Ectodermal cell (in vitro differentiated cells): ENCODE data around the gene NDUFS4.

Source experiments
- H3K27ac ChIP-seq: 2 replicates; pipeline ENCODE4 v1.7.0; 2013; ENCODE audit warnings: mild to moderate bottlenecking, low read depth, low read length; ENCODE audit not compliant: insufficient read depth, poor library complexity, severe bottlenecking
- H3K27me3 ChIP-seq: 2 replicates; pipeline ENCODE4 v1.7.0; 2013; ENCODE audit warnings: mild to moderate bottlenecking, low read length; ENCODE audit not compliant: insufficient read depth, control insufficient read depth, poor library complexity, severe bottlenecking
- H3K36me3 ChIP-seq: one replicate; pipeline ENCODE4 v1.7.0; 2013; ENCODE audit warnings: low read length; ENCODE audit not compliant: control insufficient read depth, insufficient read depth
- H3K4me1 ChIP-seq: one replicate; pipeline ENCODE4 v1.7.0; 2013; ENCODE audit warnings: low read length; ENCODE audit not compliant: control insufficient read depth, insufficient read depth
- H3K4me3 ChIP-seq: 2 replicates; pipeline ENCODE4 v1.7.0; 2013; ENCODE audit warnings: low read depth, low read length, control low read depth; ENCODE audit not compliant: insufficient read depth
- H3K9me3 ChIP-seq: 2 replicates; pipeline ENCODE4 v1.7.0; 2013; ENCODE audit warnings: mild to moderate bottlenecking, low read length, moderate library complexity; ENCODE audit not compliant: control insufficient read depth
- WGBS, 2 experiments: methylation state at CpG; one replicate each; pipeline ENCODE4 v1.1.7; 2013; ENCODE audit warnings: missing lambda C conversion rate in 2 of 2; 5-methylcytosine and 5-hydroxymethylcytosine counted together

The NDUFS4 gene

DNA sequence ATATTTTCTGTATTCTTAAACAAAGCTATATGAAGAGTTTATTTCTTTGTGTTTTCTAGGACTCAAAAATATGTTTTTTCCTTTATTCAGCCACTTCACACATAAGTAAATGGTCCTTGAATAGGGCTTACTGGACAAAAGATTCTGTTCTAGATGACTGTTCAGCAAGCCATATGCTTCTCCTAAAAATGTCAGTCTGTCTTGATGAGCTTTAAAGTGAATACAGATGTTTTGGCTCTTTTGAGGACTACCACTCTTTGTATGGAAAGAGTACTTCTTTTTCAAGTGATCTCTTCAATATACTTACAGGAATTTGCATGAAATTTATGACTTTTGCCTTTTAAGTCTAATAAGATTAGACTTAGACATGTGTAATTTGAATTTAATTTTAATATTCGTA is 8.4 kb downstream of the NDUFS4 start:
- Histone ChIP-seq H3K27ac (no peak overlapping the region), H3K36me3 (no peaks in the 10 kb centered on the region), H3K27me3 (no peaks in the 10 kb centered on the region), H3K9me3 (no peaks in the 10 kb centered on the region), H3K4me1 (no peaks in the 10 kb centered on the region), H3K4me3 (no peak overlapping the region)
- WGBS, 2 experiments: 100% methylated on average over 1 of the region's 1 CpG; no CpG with 5 or more reads in 1 of the 2 experiments

DNA sequence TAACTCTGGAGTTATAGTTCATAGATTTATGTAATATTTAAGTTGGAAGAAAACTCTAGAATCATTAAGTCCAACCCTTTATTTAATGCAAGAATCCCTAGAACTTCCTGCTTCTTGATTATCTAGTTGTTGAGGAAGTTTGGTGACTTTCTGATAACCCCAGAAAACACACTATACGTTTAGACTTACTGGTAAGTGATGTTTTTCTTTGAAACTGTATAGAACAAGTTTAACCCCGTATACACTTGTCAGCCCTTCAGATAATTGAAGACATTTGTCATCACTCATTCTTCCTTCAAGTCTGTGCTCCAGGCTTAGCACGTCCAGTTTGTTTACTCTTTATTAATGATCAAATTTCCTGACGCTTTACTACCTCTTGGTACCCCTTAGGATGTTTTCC is 9.0 kb downstream of the NDUFS4 start:
- Histone ChIP-seq H3K36me3 (no peaks in the 10 kb centered on the region), H3K27ac (no peak overlapping the region), H3K4me3 (no peak overlapping the region), H3K27me3 (no peaks in the 10 kb centered on the region), H3K9me3 (no peaks in the 10 kb centered on the region), H3K4me1 (no peaks in the 10 kb centered on the region)
- 94 to 97% methylated on average over 4 of the region's 4 CpGs for WGBS, 2 experiments

DNA sequence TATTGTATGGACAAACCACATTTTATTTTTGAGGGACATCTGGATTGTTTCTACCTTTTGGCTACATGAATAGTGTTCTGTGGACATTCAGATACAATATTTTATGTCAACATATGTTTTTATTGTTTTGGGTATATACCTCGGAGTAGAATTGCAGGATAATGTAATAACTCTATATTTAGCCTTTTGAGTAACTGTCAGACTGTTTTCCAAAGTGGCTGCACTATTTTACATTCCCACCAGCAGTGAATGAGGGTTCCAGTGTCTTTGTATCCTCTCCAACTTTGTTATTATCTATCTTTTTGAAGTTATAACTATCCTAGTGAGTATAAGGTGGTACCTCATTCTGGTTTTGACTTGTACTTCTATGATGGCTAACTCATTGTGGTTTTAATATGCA is 11.0 kb downstream of the NDUFS4 start:
- Histone ChIP-seq H3K27ac (no peak overlapping the region), H3K4me1 (no peaks in the 10 kb centered on the region), H3K27me3 (no peaks in the 10 kb centered on the region), H3K4me3 (no peak overlapping the region), H3K9me3 (no peaks in the 10 kb centered on the region), H3K36me3 (no peaks in the 10 kb centered on the region)
- WGBS, 2 experiments: 100% methylated on average over 1 of the region's 1 CpG; no CpG with 5 or more reads in 1 of the 2 experiments

DNA sequence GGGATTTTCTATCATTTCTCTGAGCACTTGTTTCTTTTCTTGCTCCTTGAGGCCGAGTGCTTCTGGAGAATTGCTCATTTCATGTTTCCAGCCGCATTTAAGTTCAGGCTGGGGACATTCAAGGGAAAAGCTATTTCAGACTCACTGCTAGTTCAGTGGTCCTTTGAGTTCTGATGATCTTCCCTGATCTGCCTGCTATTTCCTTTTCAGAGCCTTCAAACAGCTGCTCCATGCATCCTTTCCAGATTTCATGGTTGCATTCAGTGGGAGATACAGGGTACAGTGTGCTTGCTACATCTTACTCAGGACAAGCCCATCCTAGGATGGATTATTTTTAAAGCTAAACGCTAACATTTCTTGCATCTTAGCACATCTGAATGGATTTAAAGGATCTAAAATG is 14.7 kb downstream of the NDUFS4 start:
- Histone ChIP-seq H3K9me3 (no peaks in the 10 kb centered on the region), H3K4me1 (no peaks in the 10 kb centered on the region), H3K27me3 (no peaks in the 10 kb centered on the region), H3K36me3 (no peaks in the 10 kb centered on the region), H3K27ac (no peak overlapping the region), H3K4me3 (no peak overlapping the region)
- 79 to 90% methylated on average over 2 to 3 of the region's 3 CpGs for WGBS, 2 experiments

DNA sequence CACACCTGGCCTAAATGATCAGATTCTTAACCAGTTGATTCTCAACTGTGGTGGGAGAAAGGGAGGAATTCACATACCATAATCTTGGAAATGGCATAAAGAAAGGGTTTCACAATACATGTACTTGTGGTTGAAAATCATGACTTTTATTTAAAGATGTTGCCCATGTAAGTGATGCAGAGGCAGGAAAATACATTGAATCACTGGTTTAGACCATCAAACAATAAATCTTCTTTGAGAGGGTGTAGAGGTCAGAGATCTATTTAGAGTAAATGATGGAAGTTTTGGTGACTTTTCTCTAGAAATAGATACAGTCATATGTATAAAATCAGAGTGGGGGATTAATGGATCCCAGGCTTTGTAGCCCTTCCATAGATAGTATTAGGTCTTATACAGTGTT is 15.4 kb downstream of the NDUFS4 start:
- H3K27ac ChIP-seq: no peak overlapping the region
- no peak overlapping the region for H3K4me3 ChIP-seq
- H3K27me3 ChIP-seq: no peaks in the 10 kb centered on the region
- H3K36me3 ChIP-seq: no peaks in the 10 kb centered on the region
- no peaks in the 10 kb centered on the region for H3K9me3 ChIP-seq
- H3K4me1 ChIP-seq: no peaks in the 10 kb centered on the region

DNA sequence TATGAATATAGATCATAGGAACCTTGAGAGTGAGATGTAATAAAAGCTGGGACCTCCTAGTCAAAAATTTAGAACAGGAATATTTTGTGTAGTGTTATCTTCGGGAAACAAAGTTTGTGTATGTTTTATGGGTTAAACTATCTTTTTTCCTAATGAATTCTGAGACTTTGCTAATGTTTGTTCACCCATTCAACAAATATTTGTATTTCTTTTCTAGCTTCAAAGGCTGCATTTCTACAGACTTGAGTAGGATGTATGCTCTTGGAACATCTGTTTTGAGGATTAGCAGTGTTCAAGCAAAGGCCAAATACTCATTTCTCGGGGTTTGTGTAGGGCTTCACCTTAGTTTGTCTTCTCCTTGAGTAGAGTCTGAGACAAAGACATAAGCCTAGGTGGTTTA is 16.2 kb downstream of the NDUFS4 start:
- no peaks in the 10 kb centered on the region for H3K27me3 ChIP-seq
- no peaks in the 10 kb centered on the region for H3K4me1 ChIP-seq
- 95 to 98% methylated on average over 2 of the region's 2 CpGs for WGBS, 2 experiments
- H3K4me3 ChIP-seq: no peak overlapping the region
- H3K27ac ChIP-seq: no peak overlapping the region
- no peaks in the 10 kb centered on the region for H3K36me3 ChIP-seq
- H3K9me3 ChIP-seq: no peaks in the 10 kb centered on the region

DNA sequence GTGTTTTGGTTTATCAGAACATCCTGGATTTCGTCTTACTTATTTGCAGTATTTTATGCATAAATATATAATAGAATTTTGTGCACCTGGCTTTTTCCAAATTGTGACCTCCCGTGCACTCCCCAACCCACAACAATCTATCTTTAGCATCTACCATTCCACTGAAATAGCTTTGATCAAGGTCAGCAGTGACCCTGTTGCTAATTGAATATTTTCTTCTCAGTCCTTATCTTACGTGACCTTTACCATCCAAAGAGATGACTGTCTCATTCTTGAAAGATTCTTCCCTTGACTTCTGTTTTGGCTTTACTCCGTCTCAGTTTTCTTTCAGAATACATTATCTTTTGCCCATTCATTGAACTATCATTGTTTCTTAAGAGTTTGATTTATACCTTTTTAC is 18.4 kb downstream of the NDUFS4 start:
- H3K4me1 ChIP-seq: no peaks in the 10 kb centered on the region
- no peaks in the 10 kb centered on the region for H3K36me3 ChIP-seq
- H3K27ac ChIP-seq: no peak overlapping the region
- no peaks in the 10 kb centered on the region for H3K27me3 ChIP-seq
- WGBS, 2 experiments: 93 to 96% methylated on average over 3 of the region's 4 CpGs
- H3K9me3 ChIP-seq: no peaks in the 10 kb centered on the region
- no peak overlapping the region for H3K4me3 ChIP-seq

DNA sequence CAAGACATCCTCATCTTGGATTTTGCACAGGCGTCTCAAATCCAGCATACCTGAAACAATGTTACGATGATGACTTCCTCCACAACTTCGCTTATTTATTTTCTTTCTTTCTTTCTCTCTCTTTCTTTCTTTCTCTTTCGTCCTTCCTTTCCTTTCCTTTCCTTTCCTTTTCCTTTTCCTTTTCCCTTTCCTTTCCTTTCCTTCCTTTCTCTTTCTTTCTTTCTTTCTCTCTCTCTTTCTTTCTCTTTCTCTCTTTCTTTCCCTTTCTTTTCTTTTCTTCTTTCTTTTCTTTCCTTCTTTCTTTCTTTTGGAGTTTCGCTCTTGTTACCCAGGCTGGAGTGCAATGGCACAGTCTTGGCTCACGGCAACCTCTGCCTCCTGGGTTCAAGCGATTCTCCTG is 20.1 kb downstream of the NDUFS4 start:
- Histone ChIP-seq H3K9me3 (no peaks in the 10 kb centered on the region), H3K4me1 (no peaks in the 10 kb centered on the region), H3K27me3 (no peaks in the 10 kb centered on the region), H3K36me3 (no peaks in the 10 kb centered on the region), H3K27ac (no peak overlapping the region), H3K4me3 (no peak overlapping the region)
- WGBS, 2 experiments: 86 to 95% methylated on average over 7 of the region's 7 CpGs

DNA sequence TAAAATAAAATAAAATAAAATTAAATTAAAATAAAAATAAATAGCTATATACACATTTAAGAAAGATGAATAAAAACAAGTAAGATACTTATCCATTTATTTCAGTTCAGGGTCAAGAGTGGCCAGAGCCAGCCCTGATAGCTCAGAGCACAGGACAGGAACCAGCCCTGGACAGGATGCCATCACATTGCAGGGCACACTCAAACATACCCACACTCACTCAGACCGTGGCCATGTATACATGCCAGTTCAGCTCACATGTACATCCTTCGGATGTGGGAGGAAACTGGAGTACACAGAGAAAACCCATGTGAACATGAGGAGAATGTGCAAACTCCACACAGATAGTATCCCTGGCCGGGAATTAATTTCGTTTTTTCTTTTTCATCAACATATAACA is 21.8 kb downstream of the NDUFS4 start:
- Histone ChIP-seq H3K4me1 (no peaks in the 10 kb centered on the region), H3K36me3 (no peaks in the 10 kb centered on the region), H3K27ac (no peak overlapping the region), H3K4me3 (no peak overlapping the region), H3K9me3 (no peaks in the 10 kb centered on the region), H3K27me3 (no peaks in the 10 kb centered on the region)
- WGBS, 2 experiments: 97% methylated on average over 4 of the region's 4 CpGs

DNA sequence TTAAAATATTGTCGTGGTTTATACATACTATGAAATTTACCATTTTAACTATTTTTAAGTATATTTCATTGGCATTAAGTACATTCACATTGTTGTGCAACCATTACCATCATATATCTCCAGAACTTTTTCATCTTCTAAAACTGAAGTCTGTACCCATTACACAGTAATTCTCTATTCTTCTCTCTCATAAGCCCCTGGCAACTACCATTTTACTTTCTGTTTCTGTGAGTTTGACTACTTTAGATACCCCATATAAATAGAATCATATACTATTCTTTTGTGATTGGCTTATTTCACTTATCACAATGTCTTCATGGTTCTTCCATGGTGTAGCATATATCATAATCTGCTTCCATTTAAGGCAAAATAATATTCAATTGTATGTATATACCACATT is 30.3 kb downstream of the NDUFS4 start:
- no peak overlapping the region for H3K27ac ChIP-seq
- H3K4me3 ChIP-seq: no peak overlapping the region
- 100% methylated on average over 1 of the region's 1 CpG; no CpG with 5 or more reads in 1 of the 2 experiments for WGBS, 2 experiments
- no peaks in the 10 kb centered on the region for H3K4me1 ChIP-seq
- H3K9me3 ChIP-seq: no peaks in the 10 kb centered on the region
- no peaks in the 10 kb centered on the region for H3K27me3 ChIP-seq
- H3K36me3 ChIP-seq: no peaks in the 10 kb centered on the region

DNA sequence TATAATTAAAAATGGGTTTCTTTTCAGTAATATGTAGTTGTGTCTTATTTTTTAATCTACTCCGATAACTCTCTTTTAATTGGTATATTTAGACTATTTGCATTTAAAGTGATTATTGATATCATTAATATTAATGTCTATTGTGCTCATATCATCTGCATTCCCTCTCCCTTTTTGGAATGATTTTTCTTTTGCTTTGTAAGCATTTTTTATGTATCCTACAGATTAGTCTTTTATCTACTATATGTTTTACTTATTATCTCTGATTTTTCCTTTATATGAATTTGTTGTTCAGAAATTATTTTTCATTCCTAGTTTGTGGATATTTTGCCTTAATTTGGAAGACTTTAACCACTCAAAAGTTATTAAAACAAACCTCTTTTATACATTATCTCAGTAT is 34.0 kb downstream of the NDUFS4 start:
- no peaks in the 10 kb centered on the region for H3K4me1 ChIP-seq
- H3K27me3 ChIP-seq: no peaks in the 10 kb centered on the region
- no peaks in the 10 kb centered on the region for H3K36me3 ChIP-seq
- H3K4me3 ChIP-seq: no peak overlapping the region
- H3K9me3 ChIP-seq: no peaks in the 10 kb centered on the region
- H3K27ac ChIP-seq: no peak overlapping the region
- WGBS, 2 experiments: no CpG with 5 or more reads among the region's 1 CpG
